ENCODE measurements around the gene KRT85. TPM values are rescaled to one million over a fixed set of nuclear protein-coding genes. Genes with fewer than 3 reads are reported as not detected.
"Not testable (repeated sequence)": the region's sequence is repeated elsewhere in the genome, so short reads cannot be mapped to it uniquely, and the experiment has no call there.

The KRT85 gene
- total and polyA plus RNA-seq, 8 donors = 0.14 to 0.26 TPM; not detected in 6

GRCh38 chr12:52319097-52319496 lies 48.2 kb downstream of the KRT85 start:
- no peaks in the 10 kb centered on the region for H3K9me3 ChIP-seq
- H3K27ac ChIP-seq = no peak overlapping the region
- H3K4me3 ChIP-seq = no peak overlapping the region
- intact Hi-C loops (cut with DNase I) = no loop called here
- peaks cover 5 to 69% of the 10 kb centered on the region in 2 donors for H3K27me3 ChIP-seq
- no peak for DNase-seq
- TF ChIP-seq CTCF (IDR thresholded peaks at IDR 0.05) = no peak
- H3K4me1 ChIP-seq = no peaks in the 10 kb centered on the region
- H3K36me3 ChIP-seq = no peaks in the 10 kb centered on the region
- ATAC-seq = no peak

GRCh38 chr12:52318241-52318990 lies 48.9 kb downstream of the KRT85 start:
- no peak overlapping the region for H3K27ac ChIP-seq
- TF ChIP-seq CTCF (IDR thresholded peaks at IDR 0.05) = no peak
- no peaks in the 10 kb centered on the region for H3K36me3 ChIP-seq
- peaks cover 5 to 69% of the 10 kb centered on the region in 2 donors for H3K27me3 ChIP-seq
- no peak overlapping the region for H3K4me3 ChIP-seq
- no peaks in the 10 kb centered on the region for H3K9me3 ChIP-seq
- DNase-seq (no peak), ATAC-seq (no peak)
- intact Hi-C loops (cut with DNase I) = no loop called here
- no peaks in the 10 kb centered on the region for H3K4me1 ChIP-seq

GRCh38 chr12:52317468-52318052 lies 49.7 kb downstream of the KRT85 start:
- intact Hi-C loops (cut with DNase I) = no loop called here
- no peaks in the 10 kb centered on the region for H3K36me3 ChIP-seq
- no peak for TF ChIP-seq CTCF (IDR thresholded peaks at IDR 0.05)
- H3K27ac ChIP-seq = no peak overlapping the region
- DNase-seq (no peak), ATAC-seq (no peak)
- no peak overlapping the region for H3K4me3 ChIP-seq
- H3K4me1 ChIP-seq = no peaks in the 10 kb centered on the region
- peaks cover 5 to 64% of the 10 kb centered on the region in 2 donors for H3K27me3 ChIP-seq
- H3K9me3 ChIP-seq = no peaks in the 10 kb centered on the region

- Histone ChIP-seq H3K27me3 (peaks cover 5 to 64% of the 10 kb centered on the region in 2 donors), H3K4me1 (no peaks in the 10 kb centered on the region), H3K36me3 (no peaks in the 10 kb centered on the region), H3K4me3 (no peak overlapping the region), H3K9me3 (no peaks in the 10 kb centered on the region), H3K27ac (no peak overlapping the region)
- no peak for ATAC-seq
- no peak for DNase-seq
- intact Hi-C loops (cut with DNase I) = no loop called here
- TF ChIP-seq CTCF (IDR thresholded peaks at IDR 0.05) = no peak
Measured at GRCh38 chr12:52316701-52317100, 50.6 kb downstream of the KRT85 start.

- ATAC-seq = no peak
- DNase-seq = no peak
- no peak for TF ChIP-seq CTCF (IDR thresholded peaks at IDR 0.05)
- Histone ChIP-seq H3K9me3 (no peaks in the 10 kb centered on the region), H3K27me3 (peaks cover 5 to 64% of the 10 kb centered on the region in 2 donors), H3K27ac (no peak overlapping the region), H3K4me1 (no peaks in the 10 kb centered on the region), H3K36me3 (no peaks in the 10 kb centered on the region), H3K4me3 (no peak overlapping the region)
- intact Hi-C loops (cut with DNase I) = no loop called here
Measured at GRCh38 chr12:52316290-52316689, 51.0 kb downstream of the KRT85 start.

GRCh38 chr12:52315721-52316120 lies 51.6 kb downstream of the KRT85 start:
- intact Hi-C loops (cut with DNase I); H3K27ac ChIP-seq; H3K4me1 ChIP-seq; H3K36me3 ChIP-seq; H3K4me3 ChIP-seq; H3K9me3 ChIP-seq; DNase-seq; ATAC-seq: not testable (repeated sequence)
- peaks cover 5 to 64% of the 10 kb centered on the region in 2 donors for H3K27me3 ChIP-seq

All from left lung (tissue), 10 donors.